HG03460 (cell line): ENCODE measurements around the gene AKR1E2.

ENCODE experiments used
- ATAC-seq: cut with Tn5 transposase; IDR thresholded peaks from one replicate; pipeline ENCODE4 v1.9.1; 2021; ENCODE audit not compliant: unreplicated experiment

AKR1E2 gene

DNA sequence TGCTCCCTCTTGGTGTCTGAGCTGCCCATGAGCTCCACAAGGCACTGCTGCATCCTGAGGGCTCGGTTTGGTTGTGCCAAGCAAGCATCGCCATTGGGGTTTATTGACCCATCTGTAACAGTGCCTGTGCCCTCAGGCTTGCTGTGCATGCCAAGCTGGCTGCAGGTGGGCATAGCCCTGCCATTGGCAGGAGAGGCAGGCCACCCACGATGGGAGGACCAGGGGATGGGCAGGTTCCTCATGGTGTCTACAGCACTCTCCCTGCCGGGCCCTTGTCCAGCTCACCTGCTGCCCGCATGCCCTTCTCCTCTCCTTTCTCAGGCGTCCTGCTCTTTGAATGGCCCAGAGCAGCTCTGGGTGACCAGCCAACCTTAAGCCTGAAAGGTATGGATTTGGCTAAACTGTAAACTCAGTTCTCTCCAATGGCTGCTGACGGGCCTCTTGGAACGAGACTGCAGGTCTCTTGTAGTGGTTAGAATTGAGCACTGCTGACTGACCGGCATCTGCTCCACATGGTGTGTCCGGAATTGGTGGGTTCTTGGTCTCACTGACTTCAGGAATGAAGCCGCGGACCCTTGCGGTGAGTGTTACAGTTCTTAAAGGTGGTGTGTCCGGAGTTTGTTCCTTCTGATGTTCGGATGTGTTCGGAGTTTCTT, 17.6 kb downstream of the AKR1E2 start:
- no peak for ATAC-seq

GRCh38 chr10:4844864-4845263, 18.9 kb downstream of the AKR1E2 start:
- ATAC-seq: no peak

GRCh38 chr10:4845766-4846165, 19.8 kb downstream of the AKR1E2 start:
- no peak for ATAC-seq

DNA sequence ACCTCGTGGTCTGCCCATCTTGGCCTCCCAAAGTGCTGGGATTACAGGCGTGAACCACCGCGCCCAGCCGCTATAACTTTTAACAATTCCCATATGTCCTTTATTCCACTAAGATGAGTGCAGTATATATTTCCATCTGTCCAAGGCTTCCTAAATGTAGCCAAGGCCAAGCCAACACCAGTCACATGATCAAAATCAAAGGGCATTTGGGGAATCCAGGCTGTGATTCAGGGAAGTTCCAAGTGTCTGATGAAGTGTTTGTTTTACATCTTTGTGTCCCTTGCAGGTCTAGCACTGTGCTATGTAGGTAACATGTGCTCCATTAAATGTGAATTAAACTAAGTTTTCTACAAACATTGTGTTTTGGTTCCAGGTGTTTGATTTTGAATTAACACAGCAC, 20.8 kb downstream of the AKR1E2 start:
- ATAC-seq: no peak

- ATAC-seq: no peak
Observed at GRCh38 chr10:4847561-4848355, 21.8 kb downstream of the AKR1E2 start.

DNA sequence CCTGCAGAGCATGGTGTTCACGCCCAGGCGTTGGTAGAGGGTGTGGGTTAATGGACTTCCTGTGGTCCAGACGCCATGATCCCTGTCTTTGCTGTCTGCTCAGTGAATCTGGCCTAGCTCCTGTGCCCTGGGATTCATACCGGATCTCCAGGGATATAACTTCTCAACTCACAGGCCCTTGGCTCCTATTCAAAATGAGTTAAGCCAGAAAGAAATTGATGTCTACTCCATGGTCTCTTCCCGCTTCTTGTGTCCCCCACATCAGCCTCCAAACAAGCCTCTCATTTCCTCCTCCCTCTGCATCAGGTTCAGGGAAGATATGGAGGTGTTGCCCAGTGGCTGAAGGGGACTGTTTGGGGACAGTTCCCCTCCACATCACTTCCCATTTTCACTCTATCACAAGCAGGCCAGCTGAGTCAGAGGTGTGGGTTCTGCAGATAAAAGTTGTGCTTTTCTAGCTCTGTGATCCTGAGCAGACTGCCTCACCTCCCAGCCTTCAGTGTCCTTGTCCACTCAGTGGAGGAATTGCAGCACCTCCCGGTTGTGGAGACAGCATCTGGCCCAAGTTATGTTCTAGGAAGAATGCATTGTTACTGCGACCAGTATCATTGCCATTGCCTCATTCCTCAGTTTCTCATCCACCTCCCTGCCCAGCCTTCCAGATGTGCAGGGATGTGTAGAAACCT, 22.5 kb downstream of the AKR1E2 start:
- no peak for ATAC-seq

DNA sequence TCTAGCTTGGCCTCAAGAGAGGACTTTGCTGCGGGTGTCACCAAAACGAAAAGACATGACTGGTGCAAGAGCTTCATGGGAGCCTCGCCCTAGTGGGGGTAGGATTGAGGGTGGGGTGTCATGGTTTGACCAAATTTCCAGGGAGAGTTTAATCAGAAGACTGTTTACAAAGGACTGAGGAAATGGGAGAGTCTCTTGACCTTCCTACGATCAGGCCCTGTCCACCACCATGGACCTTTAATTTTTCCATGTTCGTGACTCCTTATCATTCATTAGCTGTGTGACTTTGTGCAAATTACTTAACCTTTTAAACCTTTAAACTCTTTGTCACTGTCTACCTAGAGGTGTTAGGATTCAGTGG, 23.0 kb downstream of the AKR1E2 start:
- ATAC-seq: no peak

DNA sequence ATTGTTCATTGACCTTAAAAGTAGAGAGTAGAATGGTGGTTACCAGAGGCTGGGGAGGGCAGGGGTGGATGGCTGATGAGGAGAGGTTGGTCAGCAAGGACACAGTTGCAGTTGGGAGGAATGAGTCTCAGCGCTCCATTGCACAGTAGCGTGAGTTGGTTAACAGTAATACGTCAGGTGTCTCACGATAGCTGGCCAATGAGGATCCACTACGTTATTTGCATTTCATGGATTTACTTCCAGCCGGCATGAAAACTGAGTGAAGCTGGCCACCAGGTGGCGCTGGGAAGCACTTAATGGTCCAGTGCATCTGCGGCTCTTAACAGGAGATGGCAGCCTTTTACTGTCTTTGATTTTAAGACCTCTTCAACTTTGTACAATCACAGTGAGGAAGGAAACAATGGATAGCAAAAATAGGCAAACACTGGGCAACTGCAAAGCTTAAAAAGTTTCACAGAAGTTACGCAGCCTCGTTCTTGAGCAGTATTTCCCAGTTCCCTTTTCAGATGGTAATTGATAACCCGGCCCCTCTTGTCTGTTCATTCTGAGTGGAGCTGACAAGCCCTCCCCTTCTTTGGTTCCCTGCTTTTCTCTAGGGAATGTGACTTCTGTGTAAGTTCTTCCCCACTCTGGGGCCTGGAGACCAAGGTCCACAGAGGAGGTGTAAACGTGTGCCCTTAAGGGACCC, 23.7 kb downstream of the AKR1E2 start:
- ATAC-seq: peak; percentile 86

DNA sequence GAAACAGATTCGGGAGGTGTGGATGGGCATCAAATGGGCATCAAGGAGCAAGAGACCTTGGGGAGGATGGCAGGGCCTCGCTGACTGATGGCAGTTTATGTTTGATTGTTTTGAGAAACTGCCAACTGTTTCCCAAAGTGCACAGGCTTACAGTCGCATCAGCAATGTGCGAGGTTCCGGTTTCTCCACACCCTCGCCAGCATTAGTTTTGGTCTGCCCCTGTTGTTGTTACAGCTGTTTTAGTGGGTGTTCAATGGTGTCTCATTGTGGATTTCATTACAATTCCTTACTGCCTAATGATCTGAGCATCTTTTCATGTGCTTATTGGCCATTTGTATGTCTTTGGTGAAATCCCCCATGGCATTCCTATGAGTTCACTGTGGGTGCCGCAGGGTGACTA, 24.4 kb downstream of the AKR1E2 start:
- ATAC-seq: no peak

DNA sequence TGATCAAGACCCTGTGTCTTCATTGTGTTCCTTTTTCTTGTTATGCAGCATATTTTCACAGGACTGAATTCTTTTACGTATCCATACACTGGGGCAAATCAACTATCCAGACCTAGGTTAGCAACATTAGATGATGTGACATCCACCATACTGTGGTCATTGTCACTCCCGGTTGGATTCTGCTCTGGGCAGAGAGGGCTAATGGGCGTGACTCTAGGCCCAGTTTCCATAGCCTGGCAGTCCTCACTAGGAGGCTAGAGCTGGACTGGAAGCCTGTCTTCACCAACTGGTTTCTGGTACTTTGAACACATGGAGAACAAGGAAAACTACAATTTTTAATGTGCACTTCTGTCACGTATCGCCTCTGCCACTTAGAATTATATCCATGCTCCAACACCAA, 25.2 kb downstream of the AKR1E2 start:
- no peak for ATAC-seq

- ATAC-seq: no peak
Observed at GRCh38 chr10:4851846-4852245, 25.8 kb downstream of the AKR1E2 start.

DNA sequence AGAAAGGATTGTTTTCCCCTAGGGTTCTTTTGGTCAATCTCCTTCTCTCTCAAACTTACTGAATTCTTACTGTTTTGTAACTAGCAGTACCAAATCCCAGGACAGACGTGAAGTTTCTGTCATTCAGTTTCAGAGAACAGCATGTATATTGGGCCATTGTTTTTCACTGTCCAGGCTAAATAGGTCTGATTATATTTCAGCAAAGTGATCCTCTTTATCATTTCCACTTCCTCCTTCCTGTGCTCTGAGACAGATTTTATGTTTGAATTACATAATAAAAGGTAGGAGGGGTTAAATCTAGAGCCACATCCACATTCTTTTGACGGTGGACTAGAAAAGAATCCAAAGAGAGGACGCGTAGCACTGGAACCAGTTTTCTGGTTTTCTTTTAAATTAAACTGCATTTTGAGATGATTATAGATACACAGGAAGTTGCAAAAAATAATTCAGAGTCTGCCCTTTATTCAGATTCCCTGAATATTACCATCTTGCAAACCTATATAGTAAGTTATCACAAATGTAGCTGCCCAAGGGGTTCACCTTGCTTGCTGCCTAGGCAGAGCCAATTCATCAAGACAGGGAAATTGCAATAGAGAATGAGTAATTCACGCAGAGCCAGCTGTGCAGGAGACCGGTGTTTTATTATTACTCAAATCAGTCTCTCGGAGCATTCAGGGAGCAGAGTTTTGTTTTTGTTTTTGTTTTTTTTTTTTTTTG, 40.1 kb downstream of the AKR1E2 start:
- ATAC-seq: no peak

GRCh38 chr10:4867109-4867519, 41.1 kb downstream of the AKR1E2 start:
- ATAC-seq: no peak

DNA sequence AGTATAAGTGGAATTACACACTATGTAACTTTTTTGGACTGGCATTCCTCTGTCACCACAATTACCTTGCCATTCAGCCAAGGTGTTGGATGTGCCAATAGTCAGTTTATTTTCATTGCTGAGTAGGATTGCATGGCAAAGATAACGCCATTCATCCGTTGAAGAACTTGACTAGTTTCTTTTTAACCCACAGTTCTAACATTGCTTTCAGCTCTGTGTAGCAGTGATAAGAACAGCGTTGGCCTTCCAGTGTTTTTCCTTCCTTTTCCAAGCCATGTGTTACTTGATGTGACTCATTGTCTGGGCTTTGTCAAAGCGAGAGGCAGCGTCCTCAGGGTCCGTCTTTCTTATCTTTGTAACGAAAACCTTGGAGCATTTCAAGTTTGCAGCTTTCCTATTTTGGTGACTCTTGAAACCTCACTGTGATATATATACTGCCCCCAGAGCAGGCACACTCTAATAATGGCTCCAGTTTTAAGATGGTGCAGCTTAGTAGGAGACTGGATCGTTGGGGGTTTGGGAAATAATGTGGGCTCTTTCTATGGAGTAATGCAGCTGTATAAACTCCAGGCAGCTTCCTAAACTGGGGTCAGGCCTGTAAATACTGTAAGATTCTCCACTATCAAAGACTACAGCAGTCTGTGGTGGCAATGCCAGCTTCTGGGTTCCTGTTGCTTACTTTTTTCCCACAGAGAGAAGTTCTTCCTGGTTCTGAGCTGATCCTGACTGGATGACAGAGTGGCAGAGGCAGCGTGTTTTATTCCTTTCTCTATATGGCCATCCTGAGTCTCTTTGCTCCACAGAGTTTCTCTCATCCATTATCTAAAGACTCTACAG, 41.7 kb downstream of the AKR1E2 start:
- no peak for ATAC-seq

DNA sequence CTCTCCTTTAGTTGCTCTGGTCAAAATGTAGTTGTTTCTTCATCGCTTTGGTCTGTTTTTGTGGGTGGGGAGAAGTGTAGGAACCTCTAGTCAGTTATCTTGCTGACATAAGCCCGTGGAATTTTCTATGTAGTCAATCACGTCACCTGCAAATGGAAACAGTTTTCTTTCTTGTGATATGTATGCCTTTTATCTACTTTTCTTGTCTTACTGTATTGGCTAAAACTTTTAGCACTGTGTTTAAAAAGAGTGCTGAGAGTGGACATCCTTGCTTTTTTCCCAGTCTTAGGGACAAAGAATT, 42.3 kb downstream of the AKR1E2 start:
- no peak for ATAC-seq

GRCh38 chr10:4882704-4883078, 56.7 kb downstream of the AKR1E2 start:
- no peak for ATAC-seq

DNA sequence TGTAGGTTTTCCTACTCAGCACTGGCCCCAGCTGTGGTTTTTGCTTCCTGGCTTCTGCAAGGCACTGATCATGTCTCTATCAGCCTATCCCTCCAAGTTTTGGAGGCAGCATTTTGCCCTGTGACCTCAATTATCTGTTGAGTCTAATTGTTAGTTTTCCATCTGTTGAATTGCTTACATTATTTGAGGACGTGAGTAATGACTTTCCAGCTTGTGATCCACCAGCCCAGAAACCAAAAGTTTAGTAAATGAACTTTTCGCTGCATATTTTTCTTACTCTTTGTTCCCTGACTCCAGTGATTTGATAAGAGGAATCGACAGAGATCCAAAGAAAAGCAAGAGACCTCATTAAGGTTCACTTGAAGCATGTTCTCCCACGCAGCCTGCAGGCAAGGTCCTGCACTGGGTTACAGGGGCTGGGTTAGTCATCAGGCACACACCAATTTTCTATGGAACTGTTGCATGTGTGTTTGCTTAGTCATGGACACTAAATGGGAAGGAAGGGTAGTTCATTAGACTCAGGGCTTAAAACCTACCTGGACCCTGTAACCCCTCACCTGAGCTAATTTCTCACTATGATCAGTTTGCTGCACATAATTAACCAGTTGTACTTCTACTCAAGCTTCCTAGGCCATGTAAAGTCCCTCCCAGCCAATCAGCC, 57.2 kb downstream of the AKR1E2 start:
- no peak for ATAC-seq

DNA sequence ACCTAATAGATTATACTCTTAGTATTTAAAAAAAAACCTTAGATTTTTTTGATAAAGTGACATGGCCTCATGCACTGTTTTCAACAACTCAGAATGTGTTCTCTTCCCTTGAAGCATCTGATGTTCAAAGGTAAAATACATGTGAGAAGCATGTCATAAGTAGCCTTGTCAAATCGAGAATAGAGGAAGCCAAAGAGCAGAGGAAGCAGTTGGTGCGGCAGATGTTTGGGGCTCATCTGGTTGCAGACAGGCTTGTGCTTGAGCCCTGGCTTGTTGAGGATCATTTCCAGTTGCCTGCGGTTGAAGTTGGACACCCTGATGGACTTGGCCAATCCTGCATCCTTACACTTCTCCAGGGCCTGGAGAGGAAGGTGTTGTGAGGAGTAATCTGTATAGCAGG, 59.2 kb downstream of the AKR1E2 start:
- ATAC-seq: no peak

GRCh38 chr10:4887501-4887900, 61.5 kb downstream of the AKR1E2 start:
- ATAC-seq: no peak

- ATAC-seq: no peak
Observed at GRCh38 chr10:4888236-4888635, 62.2 kb downstream of the AKR1E2 start.
